ENCODE measurements around the gene FOXJ3.
A peak's percentile ranks its signal among the peaks of the same experiment; 100 is the strongest.

The FOXJ3 gene

GRCh38 chr1:42335050-42335808 is at the start of gene FOXJ3:
Gene FOXJ3 (minus strand): TSS chr1:42335235. CDS start chr1:42311093, 24,142 bp downstream.
- H3K27ac ChIP-seq: peak within 1 kb of the TSS; percentile 73 to 98 (median 94)
- H3K4me3 ChIP-seq: peak within 1 kb of the TSS; percentile 82 to 97 (median 94)

GRCh38 chr1:42381280-42381673 is 46.2 kb upstream of the FOXJ3 start:
- H3K27ac ChIP-seq: no peak overlapping the region
- peak overlapping the region in 5 of 7 experiments; percentile 32 to 55 (median 53) for H3K4me3 ChIP-seq

GRCh38 chr1:42380586-42381279 is 45.7 kb upstream of the FOXJ3 start, which contains the start of gene RIMKLA:
Gene RIMKLA (plus strand): TSS chr1:42380792. CDS start chr1:42380935, 143 bp downstream.
- H3K4me3 ChIP-seq: peak within 1 kb of the TSS; percentile 25 to 55 (median 38)
- no peak within 1 kb of the TSS for H3K27ac ChIP-seq

- H3K27ac ChIP-seq: no peak overlapping the region
- H3K4me3 ChIP-seq: peak overlapping the region; percentile 25 to 55 (median 38)
These were observed 45.0 kb upstream of the FOXJ3 start for GRCh38 chr1:42379794-42380585.

- H3K4me3 ChIP-seq: no peak overlapping the region
- no peak overlapping the region for H3K27ac ChIP-seq
These were observed 37.8 kb upstream of the FOXJ3 start for GRCh38 chr1:42372796-42373195.

- no peak overlapping the region for H3K27ac ChIP-seq
- H3K4me3 ChIP-seq: no peak overlapping the region
These were observed 36.0 kb upstream of the FOXJ3 start for GRCh38 chr1:42370876-42371549.

- Histone ChIP-seq H3K4me3 (no peak overlapping the region), H3K27ac (no peak overlapping the region)
These were observed 34.4 kb upstream of the FOXJ3 start for GRCh38 chr1:42369471-42369870.

- H3K27ac ChIP-seq: no peak overlapping the region
- no peak overlapping the region for H3K4me3 ChIP-seq
These were observed 33.2 kb upstream of the FOXJ3 start for GRCh38 chr1:42368096-42368795.

- H3K27ac ChIP-seq: no peak overlapping the region
These were observed 30.1 kb upstream of the FOXJ3 start for GRCh38 chr1:42365118-42365517.

GRCh38 chr1:42364542-42364941 is 29.5 kb upstream of the FOXJ3 start:
- Histone ChIP-seq H3K27ac (no peak overlapping the region), H3K4me3 (no peak overlapping the region)

More at GRCh38 chr1:42365118-42365517, 30.1 kb upstream of the FOXJ3 start:
- H3K4me3 ChIP-seq: no peak overlapping the region

- H3K27ac ChIP-seq: no peak overlapping the region
These were observed 29.1 kb upstream of the FOXJ3 start for GRCh38 chr1:42364089-42364488.

GRCh38 chr1:42359466-42359865 is 24.4 kb upstream of the FOXJ3 start:
- Histone ChIP-seq H3K27ac (no peak overlapping the region), H3K4me3 (no peak overlapping the region)

More at GRCh38 chr1:42364089-42364488, 29.1 kb upstream of the FOXJ3 start:
- H3K4me3 ChIP-seq: no peak overlapping the region

- no peak overlapping the region for H3K27ac ChIP-seq
These were observed 23.8 kb upstream of the FOXJ3 start for GRCh38 chr1:42358791-42359190.

GRCh38 chr1:42350086-42350485 is 15.1 kb upstream of the FOXJ3 start:
- Histone ChIP-seq H3K4me3 (no peak overlapping the region), H3K27ac (no peak overlapping the region)

More at GRCh38 chr1:42358791-42359190, 23.8 kb upstream of the FOXJ3 start:
- no peak overlapping the region for H3K4me3 ChIP-seq

- Histone ChIP-seq H3K4me3 (no peak overlapping the region), H3K27ac (no peak overlapping the region)
These were observed 13.5 kb upstream of the FOXJ3 start for GRCh38 chr1:42348498-42348897.

- Histone ChIP-seq H3K4me3 (no peak overlapping the region), H3K27ac (no peak overlapping the region)
These were observed 8.0 kb upstream of the FOXJ3 start for GRCh38 chr1:42343049-42343448.

GRCh38 chr1:42340901-42341300 is 5.9 kb upstream of the FOXJ3 start:
- H3K27ac ChIP-seq: no peak overlapping the region

GRCh38 chr1:42340093-42340492 is 5.1 kb upstream of the FOXJ3 start:
- Histone ChIP-seq H3K4me3 (no peak overlapping the region), H3K27ac (no peak overlapping the region)

More at GRCh38 chr1:42340901-42341300, 5.9 kb upstream of the FOXJ3 start:
- no peak overlapping the region for H3K4me3 ChIP-seq

- no peak overlapping the region for H3K27ac ChIP-seq
These were observed 1.9 kb upstream of the FOXJ3 start for GRCh38 chr1:42336978-42337377.

More at GRCh38 chr1:42336978-42337377, 1.9 kb upstream of the FOXJ3 start:
- H3K4me3 ChIP-seq: no peak overlapping the region
